HG02759 (cell line): ENCODE results near the gene MRPL4.

Experiments
- ATAC-seq: cut with Tn5 transposase; IDR thresholded peaks from one replicate; pipeline ENCODE4 v1.9.1; 2021; ENCODE audit warnings: mild to moderate bottlenecking, moderate library complexity; ENCODE audit not compliant: unreplicated experiment

The MRPL4 gene

GRCh38 chr19:10309423-10309822 is 57.4 kb downstream of the MRPL4 start, which contains the start of gene ZGLP1:
Gene ZGLP1, minus strand, starts transcription at chr19:10309815.
- no peak for ATAC-seq
